Brain microvascular endothelial cell (primary cell): ENCODE measurements around the gene ST3GAL6.

Source experiments
- DNase-seq: peaks from one replicate; pipeline ENCODE4 v3.0.0-alpha.2; 2020
- H3K27ac ChIP-seq: fragments of 250-450 bp; sonication (Bioruptor Pico); 2 replicates; pipeline ENCODE4 v1.5.1; 2020; ENCODE audit warnings: mild to moderate bottlenecking, moderate library complexity
- H3K27me3 ChIP-seq: fragments of 250-450 bp; sonication (Bioruptor Pico); replicated peaks from 2 replicates; pipeline ENCODE4 v1.5.1; 2020; ENCODE audit warnings: mild to moderate bottlenecking
- H3K36me3 ChIP-seq: fragments of 250-450 bp; sonication (Bioruptor Pico); replicated peaks from 2 replicates; pipeline ENCODE4 v1.5.1; 2020; ENCODE audit warnings: mild to moderate bottlenecking
- H3K4me3 ChIP-seq: 2 replicates; pipeline ENCODE4 v1.5.1; 2011; ENCODE audit warnings: low read depth, mild to moderate bottlenecking, control low read depth, low read length, moderate library complexity
- CTCF ChIP-seq: IDR thresholded peaks from 2 replicates; pipeline ENCODE4 v1.5.1; 2011; ENCODE audit warnings: low read depth, mild to moderate bottlenecking, moderate library complexity, low read length, control low read depth, inconsistent platforms; ENCODE audit errors: missing control alignments
- in situ Hi-C: cut with HindIII; loops from 2 replicates; pipeline ENCODE4 v1.10.0; 2017; ENCODE audit warnings: low sequenced_read_pairs, low pct_ligation_motif_present

The ST3GAL6 gene

GRCh38 chr3:98763819-98764418 lies 779 bp downstream of the ST3GAL6 start:
- no peak for DNase-seq
- TF ChIP-seq CTCF: no peak
- H3K4me3 ChIP-seq: no peak overlapping the region
- H3K27me3 ChIP-seq: no peaks in the 10 kb centered on the region
- in situ Hi-C loops: no loop called here
- no peak overlapping the region for H3K27ac ChIP-seq
- H3K36me3 ChIP-seq: no peaks in the 10 kb centered on the region

DNA sequence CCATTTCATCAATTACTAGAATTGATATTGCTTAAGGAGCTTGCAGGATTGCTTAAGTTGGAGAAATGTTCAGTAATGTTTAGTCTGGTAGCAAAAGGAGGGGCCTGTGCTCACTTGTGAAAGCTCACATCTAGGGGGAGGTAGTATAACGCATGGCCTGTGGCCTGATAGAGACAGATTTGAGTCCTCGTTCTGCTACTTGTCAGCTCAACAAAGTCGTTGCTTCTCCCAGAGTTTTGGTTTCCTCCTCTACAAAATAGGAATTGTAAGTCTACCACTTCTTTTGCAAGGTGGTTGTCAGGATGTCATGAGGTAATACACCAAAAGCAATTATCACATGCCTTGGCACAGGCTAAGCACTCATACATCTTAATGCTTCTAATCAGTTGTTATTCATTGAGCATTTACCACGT lies 1.3 kb downstream of the ST3GAL6 start:
- no peak for DNase-seq
- in situ Hi-C loops: no loop called here
- H3K36me3 ChIP-seq: no peaks in the 10 kb centered on the region
- no peak overlapping the region for H3K4me3 ChIP-seq
- no peak for TF ChIP-seq CTCF
- H3K27ac ChIP-seq: no peak overlapping the region
- no peaks in the 10 kb centered on the region for H3K27me3 ChIP-seq

DNA sequence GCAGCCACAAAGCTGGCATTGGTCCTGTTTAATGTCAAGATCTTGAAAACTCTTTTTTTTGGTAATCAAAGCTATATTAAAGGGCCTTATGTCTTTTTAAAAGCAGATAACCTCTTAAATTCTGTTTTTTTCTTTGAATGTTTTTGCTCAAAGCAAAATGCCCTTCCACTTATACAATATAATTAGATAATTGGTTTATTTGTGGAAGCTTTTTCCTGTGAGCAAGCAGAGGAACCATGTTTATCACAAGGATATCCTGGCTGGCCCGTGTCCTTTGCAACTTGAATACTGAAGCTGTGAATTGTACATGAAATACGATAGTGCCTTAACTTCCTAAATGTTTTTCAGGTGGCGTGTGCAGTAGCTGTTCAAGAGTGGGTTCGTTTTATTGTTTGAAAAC lies 2.6 kb downstream of the ST3GAL6 start:
- in situ Hi-C loops: no loop called here
- DNase-seq: no peak
- no peaks in the 10 kb centered on the region for H3K36me3 ChIP-seq
- no peak overlapping the region for H3K27ac ChIP-seq
- no peak for TF ChIP-seq CTCF
- H3K27me3 ChIP-seq: no peaks in the 10 kb centered on the region
- no peak overlapping the region for H3K4me3 ChIP-seq

- H3K36me3 ChIP-seq: no peaks in the 10 kb centered on the region
- H3K27me3 ChIP-seq: no peaks in the 10 kb centered on the region
- no peak for TF ChIP-seq CTCF
- no peak overlapping the region for H3K4me3 ChIP-seq
- no peak for DNase-seq
- H3K27ac ChIP-seq: no peak overlapping the region
- in situ Hi-C loops: no loop called here
Measured at GRCh38 chr3:98766924-98767323, 3.8 kb downstream of the ST3GAL6 start.

- DNase-seq: no peak
- no peak overlapping the region for H3K4me3 ChIP-seq
- H3K27me3 ChIP-seq: no peaks in the 10 kb centered on the region
- in situ Hi-C loops: no loop called here
- no peak overlapping the region for H3K27ac ChIP-seq
- no peak for TF ChIP-seq CTCF
- no peaks in the 10 kb centered on the region for H3K36me3 ChIP-seq
Measured at GRCh38 chr3:98768961-98769360, 5.8 kb downstream of the ST3GAL6 start.

DNA sequence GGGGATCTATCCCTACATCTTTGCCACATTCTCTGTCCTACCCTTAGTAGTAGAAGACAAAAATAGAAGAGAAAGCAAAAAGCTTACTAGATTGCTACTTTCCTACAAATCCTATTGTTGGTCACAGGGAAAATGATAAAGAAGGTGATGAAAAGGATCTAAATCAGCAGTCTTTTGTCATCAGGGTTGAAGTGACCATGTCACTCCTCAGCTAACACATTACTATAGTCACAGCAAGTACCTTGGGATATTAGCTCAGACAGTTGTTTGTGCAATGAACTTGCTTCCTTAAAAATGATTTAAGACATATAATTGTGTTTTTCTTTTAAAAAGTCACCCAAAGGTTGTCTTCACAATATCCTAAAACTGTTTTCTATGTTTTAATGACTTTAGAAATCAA lies 6.3 kb downstream of the ST3GAL6 start:
- H3K27me3 ChIP-seq: no peaks in the 10 kb centered on the region
- no peak for DNase-seq
- H3K27ac ChIP-seq: no peak overlapping the region
- in situ Hi-C loops: no loop called here
- no peak for TF ChIP-seq CTCF
- no peak overlapping the region for H3K4me3 ChIP-seq
- no peaks in the 10 kb centered on the region for H3K36me3 ChIP-seq
